Ascending aorta (tissue), 2 donors: ENCODE measurements around the gene TMPRSS2. TPM values are rescaled to one million over a fixed set of nuclear protein-coding genes. Genes with fewer than 3 reads are reported as not detected.

Experiments used
- DNase-seq, 2 donors: peaks; one replicate each; pipeline ENCODE4 v3.0.0-alpha.2; 2019; ENCODE audit warnings: low spot score in 2 of 2
- H3K27ac ChIP-seq, 2 donors: fragments of 200-600 bp; sonication (generic); one replicate each; pipeline ENCODE4 v1.5.1; 2016 to 2017; ENCODE audit warnings: mild to moderate bottlenecking in 1 of 2
- H3K27me3 ChIP-seq: fragments of 200-600 bp; sonication (generic); one replicate; pipeline ENCODE4 v1.5.1; 2017
- H3K36me3 ChIP-seq, 2 donors: fragments of 200-600 bp; sonication (generic); one replicate each; pipeline ENCODE4 v1.5.1; 2016
- H3K4me1 ChIP-seq, 2 donors: fragments of 200-600 bp; sonication (generic); one replicate each; pipeline ENCODE4 v1.5.1; 2016 to 2017; ENCODE audit warnings: mild to moderate bottlenecking in 1 of 2
- H3K4me3 ChIP-seq, 2 donors: fragments of 200-600 bp; sonication (generic); one replicate each; pipeline ENCODE4 v1.5.1; 2016 to 2017; ENCODE audit warnings: mild to moderate bottlenecking in 1 of 2
- H3K9me3 ChIP-seq, 2 donors: fragments of 200-600 bp; sonication (generic); one replicate each; pipeline ENCODE4 v1.5.1; 2016
- intact Hi-C: fragments of 100-400 bp; cut with DNase I; formaldehyde crosslinking; loops from one replicate; pipeline ENCODE4 v1.15.1; 2023
- total RNA-seq: library from RNA; depleted of rRNA; stranded (reverse); fragments of >200 nt; gene quantifications from one replicate; pipeline ENCODE4 v1.1.0, GENCODE V29; 2016
- TF ChIP-seq, protein P1 (sequence below), 3 experiments: fragments of 200-600 bp in 2 of 3; fragments of 450-650 bp in 1 of 3; sonication (generic) in 2 of 3; IDR thresholded peaks; one replicate each; pipeline ENCODE4 v1.5.1; 2016 to 2019; ENCODE audit warnings: antibody characterized with exemption in 3 of 3, mild to moderate bottlenecking in 1 of 3, moderate library complexity in 1 of 3

The TMPRSS2 gene
- total RNA-seq, 1 donor from 2014 or later: not detected

DNA sequence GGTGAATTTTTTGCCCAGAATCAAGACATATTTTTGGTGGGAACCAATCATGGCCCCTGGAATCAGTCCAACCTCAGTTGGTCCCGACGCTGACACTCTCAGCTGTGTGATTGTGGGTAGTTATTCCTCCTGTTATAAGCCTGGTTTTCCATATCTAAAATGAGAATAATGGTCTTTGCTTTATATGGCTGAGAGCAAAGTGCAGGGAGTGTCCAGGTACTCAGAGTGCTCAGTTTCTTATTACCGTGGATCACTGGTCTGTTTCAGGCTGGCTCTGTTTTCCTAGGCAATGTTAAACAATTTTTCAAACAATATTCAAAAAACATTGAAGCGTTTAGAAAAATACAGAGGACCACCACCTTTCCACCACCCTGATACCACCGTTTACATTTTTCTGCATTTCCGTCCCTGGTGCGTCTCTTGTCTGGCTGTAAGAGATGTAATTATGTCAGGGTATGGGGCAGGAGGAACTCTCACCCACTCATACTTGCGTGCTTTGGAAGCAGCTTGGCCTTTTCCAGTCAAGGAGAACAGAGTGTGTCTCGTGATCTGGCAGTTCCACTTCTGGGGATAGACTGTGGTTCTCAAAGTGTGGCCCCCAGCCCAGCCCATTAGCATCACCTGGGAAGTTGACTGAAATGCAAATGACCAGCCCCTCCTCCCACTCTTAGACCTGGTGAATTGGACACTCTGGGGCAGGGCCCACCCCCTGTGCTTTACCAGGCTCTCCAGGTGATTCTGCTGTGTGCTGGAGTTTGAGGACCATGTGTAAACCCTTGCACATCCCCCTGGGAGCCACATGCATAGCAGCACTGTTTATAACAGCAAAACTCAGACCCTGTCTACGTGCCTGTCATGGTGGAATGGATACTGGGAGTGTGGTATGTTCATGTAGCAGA, 75.1 kb downstream of the TMPRSS2 start:
- no peak overlapping the region for H3K27ac ChIP-seq
- intact Hi-C loops: no loop called here
- H3K36me3 ChIP-seq: peaks cover 52 to 62% of the 10 kb centered on the region in 2 donors

DNA sequence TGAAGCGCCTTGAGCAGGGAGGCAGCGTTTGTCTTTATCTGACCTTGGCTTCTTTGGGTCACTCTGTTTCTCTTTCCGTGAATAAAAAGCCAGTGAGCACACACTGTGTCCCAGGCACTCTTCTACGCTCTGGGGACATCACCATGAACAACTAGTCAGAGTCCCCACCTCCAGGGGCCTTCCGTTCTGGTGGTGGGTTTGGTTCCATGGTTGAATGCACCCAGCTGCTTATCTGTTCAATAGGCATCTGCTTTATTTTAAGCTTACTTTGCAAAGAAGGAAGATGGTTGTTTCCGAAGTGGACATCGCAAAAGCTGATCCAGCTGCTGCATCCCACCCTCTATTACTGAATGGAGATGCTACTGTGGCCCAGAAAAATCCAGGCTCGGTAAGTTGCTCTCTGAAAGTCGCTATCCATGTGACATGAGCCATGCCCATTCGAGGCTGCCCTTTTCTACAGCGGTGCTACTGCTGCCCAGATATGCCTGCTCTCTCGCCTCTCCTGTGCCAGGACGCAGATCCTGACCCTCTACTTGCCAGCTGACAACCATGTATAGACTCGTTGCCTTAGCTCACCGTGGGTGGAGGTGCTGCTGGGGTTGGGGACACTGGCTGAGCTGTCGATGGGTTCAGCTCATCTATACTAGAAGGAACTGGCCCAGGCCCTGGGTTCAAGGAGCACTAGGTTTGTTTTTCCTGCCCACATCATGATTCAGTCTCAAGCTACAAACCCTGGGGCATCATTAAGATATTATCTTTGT, 76.0 kb downstream of the TMPRSS2 start:
- H3K27me3 ChIP-seq: no peaks in the 10 kb centered on the region
- no peak overlapping the region for H3K4me3 ChIP-seq
- intact Hi-C loops: no loop called here
- TF ChIP-seq, protein P1, sequence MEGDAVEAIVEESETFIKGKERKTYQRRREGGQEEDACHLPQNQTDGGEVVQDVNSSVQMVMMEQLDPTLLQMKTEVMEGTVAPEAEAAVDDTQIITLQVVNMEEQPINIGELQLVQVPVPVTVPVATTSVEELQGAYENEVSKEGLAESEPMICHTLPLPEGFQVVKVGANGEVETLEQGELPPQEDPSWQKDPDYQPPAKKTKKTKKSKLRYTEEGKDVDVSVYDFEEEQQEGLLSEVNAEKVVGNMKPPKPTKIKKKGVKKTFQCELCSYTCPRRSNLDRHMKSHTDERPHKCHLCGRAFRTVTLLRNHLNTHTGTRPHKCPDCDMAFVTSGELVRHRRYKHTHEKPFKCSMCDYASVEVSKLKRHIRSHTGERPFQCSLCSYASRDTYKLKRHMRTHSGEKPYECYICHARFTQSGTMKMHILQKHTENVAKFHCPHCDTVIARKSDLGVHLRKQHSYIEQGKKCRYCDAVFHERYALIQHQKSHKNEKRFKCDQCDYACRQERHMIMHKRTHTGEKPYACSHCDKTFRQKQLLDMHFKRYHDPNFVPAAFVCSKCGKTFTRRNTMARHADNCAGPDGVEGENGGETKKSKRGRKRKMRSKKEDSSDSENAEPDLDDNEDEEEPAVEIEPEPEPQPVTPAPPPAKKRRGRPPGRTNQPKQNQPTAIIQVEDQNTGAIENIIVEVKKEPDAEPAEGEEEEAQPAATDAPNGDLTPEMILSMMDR (IDR thresholded peaks at IDR 0.05): no peak
- DNase-seq: no peak
- peaks cover 0 to under 1% of the 10 kb centered on the region in 2 donors for H3K4me1 ChIP-seq
- no peak overlapping the region for H3K27ac ChIP-seq
- peaks cover 43 to 54% of the 10 kb centered on the region in 2 donors for H3K36me3 ChIP-seq
- no peaks in the 10 kb centered on the region for H3K9me3 ChIP-seq

More for the DNA sequence above, 75.1 kb downstream of the TMPRSS2 start:
- Histone ChIP-seq H3K9me3 (no peaks in the 10 kb centered on the region), H3K27me3 (no peaks in the 10 kb centered on the region), H3K4me3 (no peak overlapping the region), H3K4me1 (no peaks in the 10 kb centered on the region)
- TF ChIP-seq, protein P1 (IDR thresholded peaks at IDR 0.05): no peak
- no peak for DNase-seq

DNA sequence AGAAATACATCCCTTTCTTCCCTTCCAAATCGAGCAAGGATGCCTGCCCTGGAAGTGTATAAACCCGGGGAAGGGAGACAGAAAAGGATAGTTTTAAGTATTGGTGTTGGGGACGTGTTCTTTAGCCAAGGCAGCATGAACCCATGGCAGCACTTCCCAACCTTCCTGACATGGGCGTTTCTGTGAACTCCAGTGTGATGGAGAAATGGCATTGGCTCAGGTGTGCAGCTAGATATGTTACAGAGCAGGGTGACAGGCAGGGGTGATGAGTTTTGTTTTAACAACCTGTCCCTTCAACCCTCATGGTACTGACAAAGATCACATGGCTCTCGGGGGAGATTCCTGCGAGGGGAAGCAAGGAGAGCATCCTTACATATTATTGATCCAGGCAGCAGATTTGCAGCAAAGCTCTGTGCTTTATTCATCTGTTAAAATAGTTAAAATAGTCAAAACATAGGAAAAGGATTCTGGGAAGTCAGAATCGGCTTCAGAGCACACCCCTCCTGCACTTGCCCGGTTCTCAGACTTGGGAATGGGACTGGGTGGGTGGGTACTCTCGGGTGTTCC, 78.0 kb downstream of the TMPRSS2 start:
- H3K27me3 ChIP-seq: no peaks in the 10 kb centered on the region
- TF ChIP-seq, protein P1 (IDR thresholded peaks at IDR 0.05): no peak
- peaks cover 0 to 7% of the 10 kb centered on the region in 2 donors for H3K4me1 ChIP-seq
- H3K27ac ChIP-seq: no peak overlapping the region
- no peak for DNase-seq
- no peak overlapping the region for H3K4me3 ChIP-seq
- H3K9me3 ChIP-seq: no peaks in the 10 kb centered on the region
- H3K36me3 ChIP-seq: peaks cover 24 to 34% of the 10 kb centered on the region in 2 donors
- intact Hi-C loops: loop anchor here (5.0 to 10.0 kb wide), 5 partner anchors 145 to 1065 kb away; partner anchors contain the start of genes BACE2 and RSPH1

DNA sequence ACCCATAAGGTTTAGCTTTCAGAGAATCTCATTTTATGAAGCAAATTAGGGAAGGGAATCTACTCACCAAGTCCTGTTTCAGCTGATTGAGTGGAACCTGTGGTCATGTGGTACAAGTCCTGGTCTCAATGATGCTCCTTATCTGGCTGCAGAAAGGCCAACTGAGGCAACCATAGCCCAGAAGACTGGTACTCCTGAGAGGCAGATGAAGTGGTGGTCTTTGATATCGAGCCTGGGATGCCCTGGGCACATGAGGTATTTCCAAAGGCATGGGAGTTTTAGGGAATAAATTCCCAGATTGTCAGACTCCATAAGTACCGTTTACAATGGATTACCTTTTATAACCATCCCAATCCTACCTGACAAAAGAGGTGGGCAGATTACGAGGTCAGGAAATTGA, 78.7 kb downstream of the TMPRSS2 start:
- no peaks in the 10 kb centered on the region for H3K9me3 ChIP-seq
- no peaks in the 10 kb centered on the region for H3K27me3 ChIP-seq
- intact Hi-C loops: loop anchor here (5.0 to 10.0 kb wide), 5 partner anchors 145 to 1065 kb away; partner anchors contain the start of genes BACE2 and RSPH1
- peaks cover 0 to 7% of the 10 kb centered on the region in 2 donors for H3K4me1 ChIP-seq
- no peak overlapping the region for H3K27ac ChIP-seq
- TF ChIP-seq, protein P1 (IDR thresholded peaks at IDR 0.05): no peak
- DNase-seq: no peak
- H3K36me3 ChIP-seq: peaks cover 17 to 27% of the 10 kb centered on the region in 2 donors
- H3K4me3 ChIP-seq: no peak overlapping the region

DNA sequence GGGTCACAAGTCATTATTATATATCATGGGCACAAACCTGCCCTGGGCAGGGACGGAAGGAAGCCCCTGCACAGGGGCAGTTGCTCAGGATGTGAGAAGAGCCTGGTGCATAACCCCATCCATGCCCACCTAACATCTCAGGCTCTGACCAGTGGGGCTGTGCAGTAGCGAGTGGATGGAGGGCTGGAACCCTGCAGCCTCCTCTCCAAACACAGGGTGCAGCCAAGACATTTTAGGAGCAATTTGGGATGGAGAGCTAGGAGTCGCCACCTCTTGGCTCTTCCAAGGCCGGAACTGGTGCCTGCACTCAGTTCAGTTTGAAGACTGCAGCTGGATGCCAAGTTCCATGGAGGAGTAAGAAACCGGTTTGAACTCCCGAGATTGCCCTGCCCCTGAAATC, 79.1 kb downstream of the TMPRSS2 start:
- H3K27ac ChIP-seq: no peak overlapping the region
- H3K36me3 ChIP-seq: peaks cover 17 to 22% of the 10 kb centered on the region in 2 donors
- no peak for DNase-seq
- TF ChIP-seq, protein P1 (IDR thresholded peaks at IDR 0.05): no peak
- H3K4me3 ChIP-seq: no peak overlapping the region
- intact Hi-C loops: loop anchor here (5.0 to 10.0 kb wide), 5 partner anchors 144 to 1066 kb away; partner anchors contain the start of genes BACE2 and RSPH1
- no peaks in the 10 kb centered on the region for H3K9me3 ChIP-seq
- H3K27me3 ChIP-seq: no peaks in the 10 kb centered on the region
- H3K4me1 ChIP-seq: peaks cover 0 to 7% of the 10 kb centered on the region in 2 donors
